ENCODE results near the gene CLN3.
"Not testable (repeated sequence)": the region's sequence is repeated elsewhere in the genome, so short reads cannot be mapped to it uniquely, and the experiment has no call there.

The CLN3 gene

DNA sequence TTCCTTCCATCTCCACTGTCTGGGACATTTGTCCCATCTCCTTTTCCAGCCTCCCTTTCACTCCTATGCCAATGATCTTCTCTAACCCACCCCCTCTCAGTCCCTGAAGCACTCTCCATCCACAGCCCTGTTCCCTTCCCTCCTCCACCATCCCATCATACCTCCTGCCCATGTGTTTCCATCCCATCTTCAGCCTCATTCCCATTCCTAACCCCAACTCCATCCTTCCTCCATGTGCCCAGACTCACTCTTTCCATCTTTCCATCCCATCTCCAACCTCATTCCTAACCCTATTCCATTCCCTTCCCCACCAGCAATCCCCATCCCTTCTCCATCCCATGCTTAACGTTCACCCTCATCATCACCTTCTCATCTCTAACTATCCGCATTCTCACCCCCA lies 10.4 kb upstream of the CLN3 start:
- FAIRE-seq (no peak), DNase-seq (ENCODE audit: insufficient read length, low spot score) (no peak)
- no peak for TF ChIP-seq POLR2A (IDR thresholded peaks at IDR 0.05; ENCODE audit: low read depth, low read length)

DNA sequence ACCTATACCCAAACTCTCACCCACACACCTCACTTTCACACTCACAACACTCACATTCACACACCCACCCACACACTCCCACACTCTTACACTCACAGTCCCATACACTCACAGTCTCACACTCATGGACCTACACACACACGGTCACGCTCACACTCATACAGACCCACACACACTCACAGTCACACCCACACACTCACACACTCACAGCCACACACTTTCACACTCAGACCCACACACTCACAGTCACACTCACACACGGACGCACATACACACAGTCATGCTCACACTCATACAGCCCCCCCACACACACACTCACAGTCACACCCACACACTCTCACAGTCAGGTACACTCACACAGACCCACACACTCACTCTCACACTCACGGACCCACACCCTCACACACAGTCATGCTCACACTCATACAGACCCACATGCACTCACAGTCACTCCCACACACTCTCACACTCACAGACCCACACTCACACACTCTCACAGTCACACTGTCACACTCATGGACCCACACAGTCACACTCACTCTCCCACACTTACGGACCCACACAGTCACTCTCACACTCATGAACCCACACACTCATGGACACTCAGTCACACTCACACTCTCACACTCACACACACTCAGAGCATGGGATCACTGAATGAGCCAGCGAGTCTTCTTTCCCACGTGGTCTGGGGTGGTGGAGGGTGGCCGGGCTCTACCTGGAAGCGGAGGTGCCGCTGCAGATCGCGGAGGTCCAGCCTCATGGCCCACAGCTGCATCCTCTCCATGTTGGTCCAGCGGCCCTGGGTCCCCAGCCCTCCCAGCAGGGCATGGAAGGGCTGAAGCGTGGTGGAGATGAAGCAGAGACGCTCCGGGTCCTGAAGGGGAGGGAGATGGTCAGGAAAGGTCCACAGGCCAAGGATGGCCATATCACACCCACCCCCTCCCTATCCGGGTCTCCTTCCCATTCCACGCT lies 9.7 kb upstream of the CLN3 start:
- no peak for DNase-seq (ENCODE audit: insufficient read length, low spot score)
- FAIRE-seq, result no peak
- no peak for TF ChIP-seq POLR2A (IDR thresholded peaks at IDR 0.05; ENCODE audit: low read depth, low read length)

DNA sequence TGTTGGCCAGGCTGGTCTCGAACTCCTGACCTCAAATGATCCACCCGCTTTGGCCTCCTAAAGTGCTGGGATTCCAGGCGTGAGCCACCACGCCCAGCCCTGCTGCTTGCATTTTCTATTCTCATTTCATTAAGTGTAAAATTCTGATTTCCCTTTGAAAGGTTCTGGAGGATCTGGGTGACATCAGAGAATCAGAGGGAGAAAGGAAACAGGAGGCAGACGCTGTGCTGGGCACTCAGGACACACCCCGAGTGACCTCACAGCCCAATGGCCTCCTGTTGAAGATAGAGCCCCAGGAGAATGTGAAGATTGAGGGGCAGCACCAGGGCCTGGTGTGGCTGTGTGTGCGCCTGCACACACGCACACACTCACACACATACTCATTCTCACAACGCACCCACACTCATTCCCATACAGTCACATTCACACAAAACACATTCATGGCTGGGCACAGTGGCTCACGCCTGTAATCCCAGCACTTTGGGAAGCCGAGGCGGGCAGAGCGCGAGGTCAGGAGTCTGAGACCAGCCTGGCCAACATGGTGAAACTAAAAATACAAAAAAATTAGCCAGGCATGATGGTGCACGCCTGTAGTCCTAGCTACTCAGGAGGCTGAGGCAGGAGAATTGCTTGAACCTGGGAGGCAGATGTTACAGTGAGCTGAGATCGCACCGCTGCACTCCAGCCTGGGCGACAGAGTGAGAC lies 8.8 kb upstream of the CLN3 start:
- not testable (repeated sequence) for DNase-seq (ENCODE audit: insufficient read length, low spot score); FAIRE-seq

DNA sequence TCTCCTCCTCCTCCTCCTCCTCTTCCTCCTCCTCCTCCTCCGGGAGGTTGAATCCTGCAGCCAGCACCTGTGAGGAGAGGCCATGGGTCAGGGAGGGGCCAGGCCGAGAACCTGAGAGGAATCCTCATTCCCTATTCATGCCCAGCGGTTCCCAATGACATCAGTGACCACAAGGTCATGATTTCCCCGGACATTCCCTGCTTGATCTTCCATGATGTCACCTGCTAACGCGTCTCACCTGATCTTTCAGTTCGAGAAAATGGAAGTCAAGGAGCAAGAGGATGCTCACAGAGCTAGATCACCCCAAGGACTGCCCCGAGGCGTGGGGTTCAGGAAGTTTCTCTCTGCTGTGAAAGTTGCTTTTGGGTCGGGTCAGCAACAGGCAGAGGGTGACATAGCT lies 8.0 kb upstream of the CLN3 start:
- no peak for TF ChIP-seq POLR2A (IDR thresholded peaks at IDR 0.05; ENCODE audit: low read depth, low read length)
- no peak for DNase-seq (ENCODE audit: insufficient read length, low spot score)
- no peak for FAIRE-seq

DNA sequence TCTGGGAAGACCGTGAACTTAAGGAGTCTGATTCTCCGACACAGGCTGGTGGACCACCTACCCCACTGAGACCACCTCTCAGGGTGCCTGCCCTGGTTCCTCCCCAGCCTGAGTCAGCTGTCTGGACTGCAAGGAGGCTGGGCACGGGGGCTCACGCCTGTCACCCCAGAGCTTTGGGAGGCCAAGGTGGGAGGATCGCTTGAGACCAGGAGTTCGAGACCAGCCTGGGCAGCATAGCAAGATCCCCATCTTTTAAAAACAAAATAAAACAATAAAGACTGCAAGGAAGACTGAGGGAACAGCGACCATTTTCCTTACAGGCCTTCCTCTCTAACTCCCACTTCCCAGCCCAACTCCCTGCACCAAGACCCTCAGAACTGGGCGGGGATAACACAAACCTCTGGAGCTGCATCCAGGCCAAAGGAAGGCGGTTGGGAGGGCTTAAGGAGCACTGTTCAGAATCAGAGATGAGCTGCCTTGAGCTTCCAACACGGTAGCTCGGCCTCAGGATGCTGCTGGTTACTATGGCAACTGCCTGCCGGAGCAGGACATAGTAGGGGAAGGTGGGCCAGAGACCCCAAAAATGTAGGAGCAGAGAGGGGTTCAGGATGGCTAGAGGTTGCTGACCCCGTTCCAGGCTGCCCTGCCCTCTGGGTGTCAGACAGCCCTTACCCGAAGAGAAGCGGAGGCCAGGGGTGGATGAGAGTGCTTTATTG lies 7.0 kb upstream of the CLN3 start:
- no peak for FAIRE-seq
- no peak for DNase-seq (ENCODE audit: insufficient read length, low spot score)
- no peak for TF ChIP-seq POLR2A (IDR thresholded peaks at IDR 0.05; ENCODE audit: low read depth, low read length)

DNA sequence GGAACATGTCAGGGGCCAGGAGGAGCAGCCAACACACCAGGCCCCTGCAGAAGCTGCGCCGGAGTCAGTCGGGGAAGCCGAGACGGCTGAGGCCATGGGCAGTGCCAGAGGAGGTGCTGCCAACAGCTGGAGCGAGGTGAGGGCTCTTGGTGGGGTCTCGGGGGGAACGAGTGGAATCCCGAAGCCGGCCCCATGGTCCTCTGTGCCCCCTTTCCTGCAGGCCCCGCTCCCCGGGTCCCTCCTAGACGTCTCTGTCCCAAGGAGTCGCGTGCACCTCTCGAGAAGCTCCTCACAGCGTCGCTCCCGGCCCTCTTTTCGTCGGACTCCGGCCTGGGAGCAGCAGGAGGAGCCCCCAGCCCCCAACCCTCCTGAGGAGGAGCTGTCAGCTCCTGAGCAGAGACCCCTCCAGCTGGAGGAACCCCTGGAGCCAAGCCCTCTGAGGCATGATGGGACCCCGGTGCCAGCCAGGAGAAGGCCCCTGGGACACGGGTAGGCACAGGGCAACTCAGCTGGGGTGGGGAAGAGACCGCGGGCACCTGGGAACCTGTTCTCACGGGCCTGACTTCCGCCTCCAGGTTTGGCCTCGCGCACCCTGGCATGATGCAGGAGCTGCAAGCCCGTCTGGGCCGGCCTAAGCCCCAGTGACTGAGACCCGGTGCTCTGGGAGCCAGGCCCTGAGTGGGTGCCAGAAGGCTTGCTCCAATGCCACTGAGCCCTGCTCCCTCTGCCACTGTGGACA lies 6.2 kb upstream of the CLN3 start:
- no peak for TF ChIP-seq POLR2A (IDR thresholded peaks at IDR 0.05; ENCODE audit: low read depth, low read length)
- FAIRE-seq, result no peak
- DNase-seq (ENCODE audit: insufficient read length, low spot score), result no peak

DNA sequence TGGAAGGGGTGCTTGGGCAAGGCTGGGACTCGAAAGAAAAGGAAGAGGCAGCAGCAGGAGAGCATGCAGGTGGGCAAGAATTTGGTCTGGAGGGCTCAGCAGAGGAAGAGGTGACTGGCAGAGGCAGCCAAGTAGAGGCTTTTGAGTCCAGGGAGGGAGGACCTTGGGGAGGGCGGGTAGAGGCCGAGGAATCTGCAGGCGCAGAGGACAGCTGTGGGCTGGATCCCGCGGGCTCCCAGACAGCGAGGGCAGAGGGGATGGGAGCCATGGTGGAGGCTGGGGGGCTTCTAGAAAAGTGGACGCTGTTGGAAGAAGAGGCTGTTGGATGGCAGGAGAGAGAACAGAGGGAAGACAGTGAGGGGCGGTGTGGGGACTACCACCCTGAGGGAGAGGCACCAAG lies 5.5 kb upstream of the CLN3 start:
- DNase-seq (ENCODE audit: insufficient read length, low spot score) (no peak), FAIRE-seq (no peak)
- no peak for TF ChIP-seq POLR2A (IDR thresholded peaks at IDR 0.05; ENCODE audit: low read depth, low read length)

DNA sequence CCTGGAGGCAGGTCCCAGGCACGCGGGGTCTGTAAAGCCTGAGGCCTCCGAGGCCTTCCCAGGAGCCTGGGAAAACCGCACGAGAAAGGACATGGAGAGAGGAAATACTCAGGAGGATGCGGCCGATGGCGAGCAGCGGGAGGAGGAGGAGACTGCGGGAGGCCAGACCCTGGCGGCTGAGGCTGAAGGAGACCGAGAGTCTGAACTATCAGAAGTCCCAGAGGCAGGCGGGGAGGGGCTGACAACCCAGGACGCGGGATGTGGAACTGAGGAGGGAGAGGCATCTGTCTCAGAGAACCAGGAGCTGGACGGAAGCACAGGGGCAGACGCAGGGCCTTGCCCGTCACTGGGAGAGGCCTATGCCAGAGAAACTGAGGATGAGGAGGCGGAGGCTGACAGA lies 5.0 kb upstream of the CLN3 start:
- no peak for TF ChIP-seq POLR2A (IDR thresholded peaks at IDR 0.05; ENCODE audit: low read depth, low read length)
- no peak for FAIRE-seq
- no peak for DNase-seq (ENCODE audit: insufficient read length, low spot score)

DNA sequence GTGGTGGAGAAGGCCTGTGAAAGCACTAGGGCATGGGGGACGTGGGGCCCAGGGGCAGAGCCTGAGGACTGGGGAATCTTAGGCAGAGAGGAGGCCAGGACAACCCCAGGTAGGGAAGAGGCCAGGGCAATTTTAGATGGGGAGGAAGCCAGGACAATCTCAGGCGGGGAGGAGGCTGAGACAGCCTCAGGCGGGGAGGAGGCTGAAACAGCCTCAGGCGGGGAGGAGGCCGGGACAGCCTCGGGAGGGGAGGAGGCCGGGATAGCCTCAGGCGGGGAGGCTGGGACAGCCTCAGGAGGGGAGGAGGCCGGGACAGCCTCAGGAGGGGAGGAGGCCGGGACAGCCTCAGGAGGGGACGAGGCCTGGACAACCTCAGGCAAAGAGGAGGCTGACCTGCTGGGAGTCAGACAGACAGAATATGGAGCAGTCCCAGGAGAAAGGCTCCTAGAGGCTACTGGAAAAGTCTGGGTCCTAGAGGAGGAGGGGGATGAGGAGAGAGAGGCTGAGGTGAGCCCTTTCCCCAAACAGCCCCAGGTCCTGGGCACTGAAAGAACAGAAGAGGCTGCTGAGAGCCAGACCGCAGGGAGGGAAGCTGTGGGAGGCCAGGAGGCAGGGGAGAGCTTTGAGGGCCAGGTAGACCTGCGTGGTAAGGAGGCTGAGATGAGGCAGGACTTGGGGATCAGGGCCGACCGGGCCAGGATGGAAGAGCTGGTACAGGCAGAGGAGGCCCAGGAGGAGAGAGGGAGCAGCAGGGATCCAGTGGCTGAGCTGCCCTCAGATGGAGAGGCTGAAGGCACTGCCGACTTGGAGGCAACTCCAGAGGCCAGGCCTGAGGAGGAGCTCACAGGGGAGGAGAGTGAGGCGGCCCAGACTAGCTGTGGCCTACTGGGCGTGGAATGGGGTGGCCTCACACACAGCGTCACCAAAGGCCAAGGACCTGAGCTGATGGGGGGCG lies 4.2 kb upstream of the CLN3 start:
- no peak for TF ChIP-seq POLR2A (IDR thresholded peaks at IDR 0.05; ENCODE audit: low read depth, low read length)
- no peak for FAIRE-seq
- DNase-seq (ENCODE audit: insufficient read length, low spot score), result no peak

DNA sequence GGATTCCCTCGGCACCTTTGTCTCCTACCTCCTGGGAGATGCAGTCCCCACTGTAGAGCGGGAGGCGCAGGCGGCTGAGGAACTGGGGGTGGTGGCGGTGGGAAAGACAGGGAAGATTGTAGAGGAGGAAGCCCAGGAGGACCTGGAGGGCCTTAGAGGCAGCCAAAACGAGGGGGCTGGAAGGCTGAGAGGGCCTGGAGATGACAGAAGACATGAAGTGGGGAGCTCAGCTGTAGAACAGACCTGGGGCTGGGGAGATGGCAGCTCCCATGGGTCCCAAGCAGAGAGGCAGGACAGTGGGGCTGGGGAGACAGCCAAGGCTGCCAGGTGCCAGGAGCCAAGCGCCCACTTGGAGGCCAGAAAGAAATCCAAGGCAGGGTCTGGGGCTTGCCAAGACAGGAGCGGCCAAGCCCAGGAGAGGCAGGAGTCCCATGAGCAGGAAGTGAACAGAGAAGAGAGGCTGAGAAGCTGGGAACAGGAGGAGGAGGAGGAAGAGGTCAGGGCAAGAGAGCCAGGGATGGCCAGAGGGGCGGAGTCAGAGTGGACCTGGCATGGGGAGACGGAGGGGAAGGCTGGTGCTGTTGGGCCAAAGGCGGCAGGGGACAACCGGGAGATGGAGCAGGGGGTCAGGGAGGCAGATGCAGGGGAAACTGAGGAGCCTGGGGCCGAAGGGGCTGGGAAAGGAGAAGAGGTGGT lies 3.4 kb upstream of the CLN3 start:
- no peak for DNase-seq (ENCODE audit: insufficient read length, low spot score)
- FAIRE-seq, result no peak
- no peak for TF ChIP-seq POLR2A (IDR thresholded peaks at IDR 0.05; ENCODE audit: low read depth, low read length)

DNA sequence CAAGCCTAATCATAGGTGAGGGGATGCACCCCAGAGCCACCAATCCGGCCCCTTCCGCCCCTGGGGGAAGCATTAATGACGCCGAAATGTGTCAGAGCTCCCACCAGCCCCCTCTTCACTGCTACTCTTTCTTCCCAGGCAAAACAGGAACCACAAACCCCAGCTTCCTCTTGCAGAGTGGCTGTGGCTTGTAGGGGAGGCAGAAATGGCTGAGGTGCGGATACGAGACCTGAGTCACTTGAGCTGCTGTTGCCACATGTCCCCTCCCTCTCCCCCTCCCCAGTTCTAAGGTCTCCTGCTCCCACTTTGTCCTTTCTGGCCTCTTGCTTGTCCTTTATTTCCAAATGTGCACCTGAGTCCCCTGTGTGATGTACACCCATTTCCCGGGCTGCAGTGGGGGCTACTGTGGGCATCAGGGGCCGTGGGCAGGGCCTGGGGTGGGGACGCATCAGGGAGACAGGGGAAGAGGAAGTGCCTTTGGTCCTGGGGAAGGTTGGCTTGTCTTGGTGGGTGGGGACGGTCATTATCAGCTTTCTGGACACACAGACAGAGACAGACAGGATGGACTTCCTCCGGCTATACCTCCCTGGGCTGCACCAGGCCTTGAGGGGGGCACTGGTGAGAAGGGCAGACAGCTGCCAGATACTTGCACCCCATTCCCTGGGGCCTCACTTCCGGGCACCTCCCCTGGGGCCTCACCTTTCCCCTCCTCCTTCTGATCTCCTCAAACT lies 2.4 kb upstream of the CLN3 start, which contains the start of gene APOBR:
Gene APOBR (plus strand): TSS at position 523 of the 731 bp plus-strand sequence. CDS start 39 bp downstream, at position 562.
- no peak for TF ChIP-seq POLR2A (IDR thresholded peaks at IDR 0.05; ENCODE audit: low read depth, low read length)
- DNase-seq (ENCODE audit: insufficient read length, low spot score) (no peak), FAIRE-seq (no peak)
